Measurements from ENCODE around the gene PAPPA.

The PAPPA gene

GRCh38 chr9:116393198-116393597, 239.6 kb downstream of the PAPPA start:
- DNase-seq = no peak

GRCh38 chr9:116394070-116394469, 240.5 kb downstream of the PAPPA start:
- DNase-seq = no peak

- DNase-seq = no peak
Observed at GRCh38 chr9:116394894-116395698, 241.5 kb downstream of the PAPPA start.

- no peak for DNase-seq
Observed at GRCh38 chr9:116395699-116396037, 242.1 kb downstream of the PAPPA start.

- DNase-seq = no peak
Observed at GRCh38 chr9:116403171-116403570, 249.6 kb downstream of the PAPPA start.

- no peak for DNase-seq
Observed at GRCh38 chr9:116404228-116404627, 250.6 kb downstream of the PAPPA start.

GRCh38 chr9:116405321-116405720, 251.7 kb downstream of the PAPPA start:
- DNase-seq = no peak

GRCh38 chr9:116406469-116406868, 252.9 kb downstream of the PAPPA start:
- DNase-seq = no peak

GRCh38 chr9:116409129-116409528, 255.5 kb downstream of the PAPPA start:
- DNase-seq = no peak

GRCh38 chr9:116409638-116410037, 256.0 kb downstream of the PAPPA start:
- no peak for DNase-seq

- DNase-seq = no peak
Observed at GRCh38 chr9:116411506-116411905, 257.9 kb downstream of the PAPPA start.

GRCh38 chr9:116414374-116414773, 260.8 kb downstream of the PAPPA start:
- no peak for DNase-seq

- no peak for DNase-seq
Observed at GRCh38 chr9:116416421-116416820, 262.8 kb downstream of the PAPPA start.

GRCh38 chr9:116417464-116417863, 263.9 kb downstream of the PAPPA start:
- DNase-seq = no peak

GRCh38 chr9:116419181-116419580, 265.6 kb downstream of the PAPPA start:
- DNase-seq = no peak

- DNase-seq = no peak
Observed at GRCh38 chr9:116420993-116421538, 267.5 kb downstream of the PAPPA start.

GRCh38 chr9:116422119-116422979, 268.8 kb downstream of the PAPPA start:
- DNase-seq = no peak

GRCh38 chr9:116423149-116423548, 269.6 kb downstream of the PAPPA start:
- DNase-seq = no peak

- DNase-seq = no peak
Observed at GRCh38 chr9:116425244-116425643, 271.7 kb downstream of the PAPPA start.

- DNase-seq = no peak
Observed at GRCh38 chr9:116430849-116431248, 277.3 kb downstream of the PAPPA start.

GRCh38 chr9:116432051-116432450, 278.5 kb downstream of the PAPPA start:
- DNase-seq = no peak

GRCh38 chr9:116434314-116434713, 280.7 kb downstream of the PAPPA start:
- no peak for DNase-seq

GRCh38 chr9:116435706-116436105, 282.1 kb downstream of the PAPPA start:
- no peak for DNase-seq

- no peak for DNase-seq
Observed at GRCh38 chr9:116436121-116436520, 282.5 kb downstream of the PAPPA start.

Data from activated gamma-delta T cell treated with Interleukin-2 at 50 U/mL for 16 hours (primary cell).